ENCODE results near the gene ISG15. TPM values are rescaled to one million over a fixed set of nuclear protein-coding genes. Genes with fewer than 3 reads are reported as not detected.

The ISG15 gene
- total RNA-seq = 43.3 and 86.5 TPM in 2 replicates

GRCh38 chr1:1013105-1013921, at the start of gene ISG15:
ISG15 (plus strand) TSS chr1:1013497; CDS start chr1:1013574, 77 bp downstream.

GRCh38 chr1:966135-966703, 47.1 kb upstream of the ISG15 start, which contains the start of gene PLEKHN1:
PLEKHN1 (plus strand) TSS chr1:966482; CDS start chr1:966532, 50 bp downstream.

GRCh38 chr1:981955-982558, 31.2 kb upstream of the ISG15 start, which contains the start of gene PERM1:
PERM1 (minus strand) TSS chr1:982093; CDS start chr1:981029, 1,064 bp downstream.

GRCh38 chr1:999725-1000356, 13.5 kb upstream of the ISG15 start, which contains the start of gene HES4:
HES4 (minus strand) TSS chr1:1000097; CDS start chr1:999973, 124 bp downstream.

GRCh38 chr1:1020000-1020404, 6.7 kb downstream of the ISG15 start, which contains the start of gene AGRN:
AGRN (plus strand) TSS chr1:1020120; CDS start chr1:1020173, 53 bp downstream.

Other genes with a start within 250 kb of the ISG15 start
- 0.48 and 0.64 TPM in 2 replicates for gene SAMD11, start 89.6 kb upstream of the ISG15 start, total RNA-seq
- 103 and 146 TPM in 2 replicates for gene NOC2L, start 54.2 kb upstream of the ISG15 start, total RNA-seq
- gene KLHL17, start 52.9 kb upstream of the ISG15 start, total RNA-seq = 6.8 and 11.6 TPM in 2 replicates
- gene PLEKHN1, start 47.0 kb upstream of the ISG15 start, total RNA-seq = 3.6 and 9.2 TPM in 2 replicates
- gene PERM1, start 31.4 kb upstream of the ISG15 start, total RNA-seq = not detected in 2 replicates
- 62.2 and 126 TPM in 2 replicates for gene HES4, start 13.4 kb upstream of the ISG15 start, total RNA-seq
- gene AGRN, start 6.6 kb downstream of the ISG15 start, total RNA-seq = 187 and 236 TPM in 2 replicates
- gene RNF223, start 60.8 kb downstream of the ISG15 start, total RNA-seq = 3.8 and 5.1 TPM in 2 replicates
- 8.0 and 10.2 TPM in 2 replicates for gene C1orf159, start 102.6 kb downstream of the ISG15 start, total RNA-seq
- not detected in 2 replicates for gene TTLL10, start 160.4 kb downstream of the ISG15 start, total RNA-seq
- 0.64 and 1.9 TPM in 2 replicates for gene TNFRSF18, start 193.1 kb downstream of the ISG15 start, total RNA-seq
- not detected in 2 replicates for gene TNFRSF4, start 200.7 kb downstream of the ISG15 start, total RNA-seq
- 73.1 and 76.6 TPM in 2 replicates for gene SDF4, start 218.5 kb downstream of the ISG15 start, total RNA-seq
- gene B3GALT6, start 218.7 kb downstream of the ISG15 start, total RNA-seq = 28.8 and 37.8 TPM in 2 replicates
- 1.9 and 2.4 TPM in 2 replicates for gene C1QTNF12, start 233.2 kb downstream of the ISG15 start, total RNA-seq

Data from tracheal epithelial cell (primary cell).